Measurements from ENCODE around the gene FAM120C.

Gene FAM120C

GRCh38 chrX:54030329-54030728, 152.7 kb downstream of the FAM120C start:
- no peak for DNase-seq (ENCODE audit: low spot score)

GRCh38 chrX:54029529-54030143, 153.4 kb downstream of the FAM120C start:
- no peak for DNase-seq (ENCODE audit: low spot score)

GRCh38 chrX:54024350-54024749, 158.7 kb downstream of the FAM120C start:
- DNase-seq (ENCODE audit: low spot score), result no peak

Data from CD4-positive, alpha-beta T cell treated with Interleukin-15 for 4 hours (primary cell).